SK-N-SH treated with all-trans-retinoic acid at 6 μM for 48 hours (cell line): ENCODE data around the gene PFKP.
"Not testable (repeated sequence)": the region's sequence is repeated elsewhere in the genome, so short reads cannot be mapped to it uniquely, and the experiment has no call there.

Experiments
- ATAC-seq: fragments of 200-7000 bp; cut with Tn5 transposase; 3 replicates; pipeline ENCODE4 v1.9.1; 2020; ENCODE audit warnings: mild to moderate bottlenecking, moderate library complexity
- ARNTL ChIP-seq: fragments of 450-650 bp; formaldehyde crosslinking; IDR thresholded peaks from 2 replicates; pipeline ENCODE4 v1.5.0; 2020; ENCODE audit warnings: low read depth, mild to moderate bottlenecking, moderate library complexity, borderline replicate concordance
- BACH2 ChIP-seq: fragments of 250-450 bp; sonication (Bioruptor Pico); IDR thresholded peaks from 2 replicates; pipeline ENCODE4 v1.9.0; 2021; ENCODE audit warnings: mild to moderate bottlenecking, borderline replicate concordance
- CSDC2 ChIP-seq: fragments of 250-450 bp; sonication (Bioruptor Pico); IDR thresholded peaks from 2 replicates; pipeline ENCODE4 v1.5.0; 2020; ENCODE audit warnings: mild to moderate bottlenecking, moderate library complexity
- ESRRG ChIP-seq: fragments of 250-450 bp; sonication (Bioruptor Pico); IDR thresholded peaks from 2 replicates; pipeline ENCODE4 v1.6.1; 2021; ENCODE audit warnings: mild to moderate bottlenecking
- GLIS3 ChIP-seq: fragments of 250-450 bp; sonication (Bioruptor Pico); IDR thresholded peaks from 2 replicates; pipeline ENCODE4 v1.5.0; 2020; ENCODE audit warnings: mild to moderate bottlenecking, moderate library complexity
- ISL1 ChIP-seq: fragments of 250-450 bp; sonication (Bioruptor Pico); IDR thresholded peaks from 2 replicates; pipeline ENCODE4 v2.1.2; 2022; ENCODE audit warnings: mild to moderate bottlenecking, moderate library complexity
- OSR1 ChIP-seq: fragments of 250-450 bp; sonication (Bioruptor Pico); IDR thresholded peaks from 2 replicates; pipeline ENCODE4 v1.8.0; 2022; ENCODE audit warnings: moderate library complexity, mild to moderate bottlenecking, inconsistent platforms
- PPARA ChIP-seq: fragments of 250-450 bp; sonication (Bioruptor Pico); IDR thresholded peaks from 2 replicates; pipeline ENCODE4 v1.5.0; 2020; ENCODE audit warnings: mild to moderate bottlenecking, borderline replicate concordance
- RARB ChIP-seq: fragments of 250-450 bp; sonication (Bioruptor Pico); IDR thresholded peaks from 2 replicates; pipeline ENCODE4 v1.8.0; 2021; ENCODE audit warnings: mild to moderate bottlenecking, moderate library complexity
- SNAI2 ChIP-seq: fragments of 250-450 bp; sonication (Bioruptor Pico); IDR thresholded peaks from 2 replicates; pipeline ENCODE4 v1.5.0; 2020; ENCODE audit warnings: mild to moderate bottlenecking, moderate library complexity
- TCF4 ChIP-seq: fragments of 250-450 bp; sonication (Bioruptor Pico); IDR thresholded peaks from 2 replicates; pipeline ENCODE4 v1.8.0; 2021; ENCODE audit warnings: mild to moderate bottlenecking, moderate library complexity, borderline replicate concordance
- TOX ChIP-seq: fragments of 250-450 bp; sonication (Bioruptor Pico); IDR thresholded peaks from 2 replicates; pipeline ENCODE4 v1.8.0; 2021; ENCODE audit warnings: mild to moderate bottlenecking, moderate library complexity, borderline replicate concordance
- ZC3H10 ChIP-seq: fragments of 250-450 bp; sonication (Bioruptor Pico); IDR thresholded peaks from 2 replicates; pipeline ENCODE4 v1.5.1; 2021; ENCODE audit warnings: mild to moderate bottlenecking, moderate library complexity
- ZFP3 ChIP-seq: fragments of 250-450 bp; sonication (Bioruptor Pico); IDR thresholded peaks from 2 replicates; pipeline ENCODE4 v1.5.0; 2020; ENCODE audit warnings: mild to moderate bottlenecking, moderate library complexity
- ZFP30 ChIP-seq: fragments of 450-650 bp; formaldehyde crosslinking; IDR thresholded peaks from 2 replicates; pipeline ENCODE4 v1.5.0; 2022; ENCODE audit warnings: mild to moderate bottlenecking, moderate library complexity
- ZNF565 ChIP-seq: fragments of 450-650 bp; formaldehyde crosslinking; conservative IDR thresholded peaks from 2 replicates; pipeline ENCODE4 v1.5.0; 2020; ENCODE audit warnings: low read depth, mild to moderate bottlenecking, moderate library complexity
- ZNF70 ChIP-seq: fragments of 450-650 bp; formaldehyde crosslinking; IDR thresholded peaks from 2 replicates; pipeline ENCODE4 v1.5.0; 2020; ENCODE audit warnings: mild to moderate bottlenecking, moderate library complexity
- ZNF8 ChIP-seq: fragments of 450-650 bp; formaldehyde crosslinking; IDR thresholded peaks from 2 replicates; pipeline ENCODE4 v1.5.0; 2020; ENCODE audit warnings: mild to moderate bottlenecking, moderate library complexity
- TF ChIP-seq, protein P1 (sequence below): fragments of 250-450 bp; sonication (Bioruptor Pico); IDR thresholded peaks from 2 replicates; pipeline ENCODE4 v1.5.1; 2020; ENCODE audit warnings: low read depth, mild to moderate bottlenecking, moderate library complexity
- TF ChIP-seq, protein P2 (sequence below): fragments of 250-450 bp; sonication (Bioruptor Pico); IDR thresholded peaks from 2 replicates; pipeline ENCODE4 v1.5.1; 2021; ENCODE audit warnings: mild to moderate bottlenecking, moderate library complexity
- TF ChIP-seq, protein P3 (sequence below): fragments of 250-450 bp; sonication (Bioruptor Pico); IDR thresholded peaks from 2 replicates; pipeline ENCODE4 v1.8.0; 2021; ENCODE audit warnings: low read depth, mild to moderate bottlenecking, moderate library complexity, borderline replicate concordance
- TF ChIP-seq, protein P4 (sequence below): fragments of 250-450 bp; sonication (Bioruptor Pico); IDR thresholded peaks from 2 replicates; pipeline ENCODE4 v1.5.0; 2020; ENCODE audit warnings: mild to moderate bottlenecking, moderate library complexity

The PFKP gene

DNA sequence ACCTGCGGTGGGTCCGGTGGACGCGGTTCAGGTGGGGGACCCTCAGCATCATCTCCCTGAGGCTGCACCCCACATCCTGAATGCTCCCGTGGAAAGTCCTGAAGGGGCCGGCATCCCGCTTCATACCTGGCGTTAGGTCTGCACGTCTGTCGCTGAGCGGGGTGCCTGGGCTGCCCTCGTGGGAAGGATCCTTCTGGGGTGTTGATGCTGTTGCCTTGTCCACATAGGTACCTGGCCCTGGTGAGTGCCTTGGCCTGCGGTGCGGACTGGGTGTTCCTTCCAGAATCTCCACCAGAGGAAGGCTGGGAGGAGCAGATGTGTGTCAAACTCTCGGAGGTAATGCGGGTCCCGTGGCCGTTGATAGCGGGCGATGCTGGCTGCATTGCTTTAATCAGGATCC lies 37.8 kb downstream of the PFKP start:
- no peak for TF ChIP-seq ARNTL (CRISPR knock-in tag)
- no peak for TF ChIP-seq ZNF8 (CRISPR knock-in tag)
- no peak for TF ChIP-seq ZFP3 (CRISPR knock-in tag)
- no peak for TF ChIP-seq SNAI2
- TF ChIP-seq OSR1 (CRISPR knock-in tag), result no peak
- TF ChIP-seq, protein P1, sequence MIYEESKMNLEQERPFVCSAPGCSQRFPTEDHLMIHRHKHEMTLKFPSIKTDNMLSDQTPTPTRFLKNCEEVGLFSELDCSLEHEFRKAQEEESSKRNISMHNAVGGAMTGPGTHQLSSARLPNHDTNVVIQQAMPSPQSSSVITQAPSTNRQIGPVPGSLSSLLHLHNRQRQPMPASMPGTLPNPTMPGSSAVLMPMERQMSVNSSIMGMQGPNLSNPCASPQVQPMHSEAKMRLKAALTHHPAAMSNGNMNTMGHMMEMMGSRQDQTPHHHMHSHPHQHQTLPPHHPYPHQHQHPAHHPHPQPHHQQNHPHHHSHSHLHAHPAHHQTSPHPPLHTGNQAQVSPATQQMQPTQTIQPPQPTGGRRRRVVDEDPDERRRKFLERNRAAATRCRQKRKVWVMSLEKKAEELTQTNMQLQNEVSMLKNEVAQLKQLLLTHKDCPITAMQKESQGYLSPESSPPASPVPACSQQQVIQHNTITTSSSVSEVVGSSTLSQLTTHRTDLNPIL (CRISPR knock-in tag), result no peak
- TF ChIP-seq ZNF70, result no peak
- TF ChIP-seq TCF4 (CRISPR knock-in tag), result no peak
- no peak for TF ChIP-seq PPARA (CRISPR knock-in tag)
- TF ChIP-seq BACH2, result no peak
- no peak for TF ChIP-seq ISL1 (CRISPR knock-in tag)
- TF ChIP-seq, protein P2, sequence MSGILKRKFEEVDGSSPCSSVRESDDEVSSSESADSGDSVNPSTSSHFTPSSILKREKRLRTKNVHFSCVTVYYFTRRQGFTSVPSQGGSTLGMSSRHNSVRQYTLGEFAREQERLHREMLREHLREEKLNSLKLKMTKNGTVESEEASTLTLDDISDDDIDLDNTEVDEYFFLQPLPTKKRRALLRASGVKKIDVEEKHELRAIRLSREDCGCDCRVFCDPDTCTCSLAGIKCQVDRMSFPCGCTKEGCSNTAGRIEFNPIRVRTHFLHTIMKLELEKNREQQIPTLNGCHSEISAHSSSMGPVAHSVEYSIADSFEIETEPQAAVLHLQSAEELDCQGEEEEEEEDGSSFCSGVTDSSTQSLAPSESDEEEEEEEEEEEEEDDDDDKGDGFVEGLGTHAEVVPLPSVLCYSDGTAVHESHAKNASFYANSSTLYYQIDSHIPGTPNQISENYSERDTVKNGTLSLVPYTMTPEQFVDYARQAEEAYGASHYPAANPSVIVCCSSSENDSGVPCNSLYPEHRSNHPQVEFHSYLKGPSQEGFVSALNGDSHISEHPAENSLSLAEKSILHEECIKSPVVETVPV, result no peak

DNA sequence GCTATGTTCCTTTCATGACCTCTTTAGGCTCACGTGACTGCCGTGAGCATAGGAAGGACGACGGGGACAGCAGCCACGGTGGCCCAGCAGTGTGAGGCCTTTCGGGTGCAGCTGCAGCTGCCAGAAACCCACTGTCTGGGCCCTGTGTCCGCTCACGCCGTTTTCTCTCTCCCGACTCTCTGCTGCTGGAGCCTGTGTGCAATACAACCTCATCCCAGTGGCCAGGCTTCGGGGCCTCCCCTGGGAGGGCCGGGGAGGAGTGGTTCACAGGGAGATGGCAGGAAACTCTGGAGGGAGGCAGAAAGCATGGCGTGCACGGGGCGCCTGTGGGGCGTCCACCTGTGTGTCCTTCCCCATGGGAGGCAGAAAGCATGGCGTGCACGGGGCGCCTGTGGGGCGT lies 38.6 kb downstream of the PFKP start:
- no peak for ATAC-seq
- no peak for TF ChIP-seq TOX (CRISPR knock-in tag)
- TF ChIP-seq, protein P2, result no peak
- no peak for TF ChIP-seq CSDC2 (CRISPR knock-in tag)
- TF ChIP-seq PPARA (CRISPR knock-in tag), result no peak
- no peak for TF ChIP-seq GLIS3 (CRISPR knock-in tag)
- TF ChIP-seq ZNF565 (CRISPR knock-in tag), result no peak
- no peak for TF ChIP-seq ZFP3 (CRISPR knock-in tag)
- TF ChIP-seq ZNF70, result no peak
- TF ChIP-seq SNAI2, result no peak
- no peak for TF ChIP-seq RARB (CRISPR knock-in tag)
- TF ChIP-seq ZC3H10 (CRISPR knock-in tag), result no peak
- TF ChIP-seq ISL1 (CRISPR knock-in tag), result no peak
- TF ChIP-seq ESRRG (CRISPR knock-in tag), result no peak
- TF ChIP-seq ZNF8 (CRISPR knock-in tag), result no peak

More for the DNA sequence above, 37.8 kb downstream of the PFKP start:
- ATAC-seq, result no peak

DNA sequence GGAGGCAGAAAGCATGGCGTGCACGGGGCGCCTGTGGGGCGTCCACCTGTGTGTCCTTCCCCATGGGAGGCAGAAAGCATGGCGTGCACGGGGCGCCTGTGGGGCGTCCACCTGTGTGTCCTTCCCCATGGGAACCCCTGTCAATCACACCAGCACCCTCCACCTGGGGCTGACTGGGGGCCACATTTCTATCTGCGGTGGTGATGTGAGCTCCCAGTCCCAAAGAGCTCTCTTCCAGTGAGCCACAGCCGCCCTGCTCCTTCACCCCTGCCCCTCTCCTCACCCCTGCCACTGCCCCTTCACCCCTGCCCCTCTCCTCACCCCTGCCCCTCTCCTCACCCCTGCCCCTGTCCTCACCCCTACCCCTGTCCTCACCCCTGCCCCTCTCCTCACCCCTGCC lies 39.0 kb downstream of the PFKP start:
- not testable (repeated sequence) for ATAC-seq

DNA sequence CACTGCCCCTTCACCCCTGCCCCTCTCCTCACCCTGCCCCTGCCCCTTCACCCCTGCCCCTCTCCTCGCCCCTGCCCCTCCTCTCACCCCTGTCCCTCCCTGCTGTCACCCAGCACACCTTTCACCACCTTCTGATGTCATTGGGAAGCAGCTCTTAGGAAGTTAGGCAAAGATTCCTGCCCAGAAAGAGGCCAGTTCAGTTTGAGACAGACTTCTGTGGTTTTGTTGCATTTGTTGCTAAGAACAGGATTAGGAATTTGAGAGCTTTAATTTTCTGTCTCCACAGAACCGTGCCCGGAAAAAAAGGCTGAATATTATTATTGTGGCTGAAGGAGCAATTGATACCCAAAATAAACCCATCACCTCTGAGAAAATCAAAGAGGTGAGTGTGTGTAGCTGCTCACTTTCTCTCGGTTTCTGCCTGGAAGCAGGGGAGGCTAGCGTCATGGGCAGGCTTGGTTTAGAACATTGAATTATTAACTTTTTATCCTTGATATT lies 39.6 kb downstream of the PFKP start:
- peak; percentile 20 for ATAC-seq
- TF ChIP-seq ARNTL (CRISPR knock-in tag) (no peak), ZFP30 (CRISPR knock-in tag) (no peak), ZNF8 (CRISPR knock-in tag) (no peak), ZNF565 (CRISPR knock-in tag) (no peak), CSDC2 (CRISPR knock-in tag) (no peak), OSR1 (CRISPR knock-in tag) (no peak), RARB (CRISPR knock-in tag) (no peak), PPARA (CRISPR knock-in tag) (no peak)
- TF ChIP-seq, protein P3, sequence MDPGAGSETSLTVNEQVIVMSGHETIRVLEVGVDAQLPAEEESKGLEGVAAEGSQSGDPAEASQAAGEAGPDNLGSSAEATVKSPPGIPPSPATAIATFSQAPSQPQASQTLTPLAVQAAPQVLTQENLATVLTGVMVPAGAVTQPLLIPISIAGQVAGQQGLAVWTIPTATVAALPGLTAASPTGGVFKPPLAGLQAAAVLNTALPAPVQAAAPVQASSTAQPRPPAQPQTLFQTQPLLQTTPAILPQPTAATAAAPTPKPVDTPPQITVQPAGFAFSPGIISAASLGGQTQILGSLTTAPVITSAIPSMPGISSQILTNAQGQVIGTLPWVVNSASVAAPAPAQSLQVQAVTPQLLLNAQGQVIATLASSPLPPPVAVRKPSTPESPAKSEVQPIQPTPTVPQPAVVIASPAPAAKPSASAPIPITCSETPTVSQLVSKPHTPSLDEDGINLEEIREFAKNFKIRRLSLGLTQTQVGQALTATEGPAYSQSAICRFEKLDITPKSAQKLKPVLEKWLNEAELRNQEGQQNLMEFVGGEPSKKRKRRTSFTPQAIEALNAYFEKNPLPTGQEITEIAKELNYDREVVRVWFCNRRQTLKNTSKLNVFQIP (CRISPR knock-in tag), result no peak
- TF ChIP-seq, protein P1 (CRISPR knock-in tag), result no peak
- TF ChIP-seq, protein P4, sequence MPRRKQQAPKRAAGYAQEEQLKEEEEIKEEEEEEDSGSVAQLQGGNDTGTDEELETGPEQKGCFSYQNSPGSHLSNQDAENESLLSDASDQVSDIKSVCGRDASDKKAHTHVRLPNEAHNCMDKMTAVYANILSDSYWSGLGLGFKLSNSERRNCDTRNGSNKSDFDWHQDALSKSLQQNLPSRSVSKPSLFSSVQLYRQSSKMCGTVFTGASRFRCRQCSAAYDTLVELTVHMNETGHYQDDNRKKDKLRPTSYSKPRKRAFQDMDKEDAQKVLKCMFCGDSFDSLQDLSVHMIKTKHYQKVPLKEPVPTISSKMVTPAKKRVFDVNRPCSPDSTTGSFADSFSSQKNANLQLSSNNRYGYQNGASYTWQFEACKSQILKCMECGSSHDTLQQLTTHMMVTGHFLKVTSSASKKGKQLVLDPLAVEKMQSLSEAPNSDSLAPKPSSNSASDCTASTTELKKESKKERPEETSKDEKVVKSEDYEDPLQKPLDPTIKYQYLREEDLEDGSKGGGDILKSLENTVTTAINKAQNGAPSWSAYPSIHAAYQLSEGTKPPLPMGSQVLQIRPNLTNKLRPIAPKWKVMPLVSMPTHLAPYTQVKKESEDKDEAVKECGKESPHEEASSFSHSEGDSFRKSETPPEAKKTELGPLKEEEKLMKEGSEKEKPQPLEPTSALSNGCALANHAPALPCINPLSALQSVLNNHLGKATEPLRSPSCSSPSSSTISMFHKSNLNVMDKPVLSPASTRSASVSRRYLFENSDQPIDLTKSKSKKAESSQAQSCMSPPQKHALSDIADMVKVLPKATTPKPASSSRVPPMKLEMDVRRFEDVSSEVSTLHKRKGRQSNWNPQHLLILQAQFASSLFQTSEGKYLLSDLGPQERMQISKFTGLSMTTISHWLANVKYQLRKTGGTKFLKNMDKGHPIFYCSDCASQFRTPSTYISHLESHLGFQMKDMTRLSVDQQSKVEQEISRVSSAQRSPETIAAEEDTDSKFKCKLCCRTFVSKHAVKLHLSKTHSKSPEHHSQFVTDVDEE (CRISPR knock-in tag), result no peak
